C4-2B (cell line): ENCODE measurements around the gene PYGO1.
"Not testable (repeated sequence)": the region's sequence is repeated elsewhere in the genome, so short reads cannot be mapped to it uniquely, and the experiment has no call there.

Source experiments
- ZFX ChIP-seq: fragments of 450-650 bp; IDR thresholded peaks from 2 replicates; pipeline ENCODE4 v1.6.1; 2017
- TF ChIP-seq, protein P1 (sequence below): fragments of 450-650 bp; conservative IDR thresholded peaks from 2 replicates; pipeline ENCODE4 v1.5.1; 2017; ENCODE audit warnings: mild to moderate bottlenecking

GRCh38 chr15:55505407-55505806, 82.7 kb downstream of the PYGO1 start:
- TF ChIP-seq, protein P1, sequence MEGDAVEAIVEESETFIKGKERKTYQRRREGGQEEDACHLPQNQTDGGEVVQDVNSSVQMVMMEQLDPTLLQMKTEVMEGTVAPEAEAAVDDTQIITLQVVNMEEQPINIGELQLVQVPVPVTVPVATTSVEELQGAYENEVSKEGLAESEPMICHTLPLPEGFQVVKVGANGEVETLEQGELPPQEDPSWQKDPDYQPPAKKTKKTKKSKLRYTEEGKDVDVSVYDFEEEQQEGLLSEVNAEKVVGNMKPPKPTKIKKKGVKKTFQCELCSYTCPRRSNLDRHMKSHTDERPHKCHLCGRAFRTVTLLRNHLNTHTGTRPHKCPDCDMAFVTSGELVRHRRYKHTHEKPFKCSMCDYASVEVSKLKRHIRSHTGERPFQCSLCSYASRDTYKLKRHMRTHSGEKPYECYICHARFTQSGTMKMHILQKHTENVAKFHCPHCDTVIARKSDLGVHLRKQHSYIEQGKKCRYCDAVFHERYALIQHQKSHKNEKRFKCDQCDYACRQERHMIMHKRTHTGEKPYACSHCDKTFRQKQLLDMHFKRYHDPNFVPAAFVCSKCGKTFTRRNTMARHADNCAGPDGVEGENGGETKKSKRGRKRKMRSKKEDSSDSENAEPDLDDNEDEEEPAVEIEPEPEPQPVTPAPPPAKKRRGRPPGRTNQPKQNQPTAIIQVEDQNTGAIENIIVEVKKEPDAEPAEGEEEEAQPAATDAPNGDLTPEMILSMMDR = not testable (repeated sequence)
- TF ChIP-seq ZFX = not testable (repeated sequence)
